Sigmoid colon (tissue), 7 donors: ENCODE results near the gene BYSL. TPM values are rescaled to one million over a fixed set of nuclear protein-coding genes. Genes with fewer than 3 reads are reported as not detected.

Source experiments
- DNase-seq: peaks from one replicate; pipeline ENCODE4 v3.0.0-alpha.2; 2019
- H3K27ac ChIP-seq, 4 donors: fragments of 200-600 bp; sonication (generic); one replicate each; pipeline ENCODE4 v1.5.1; 2016 to 2019; ENCODE audit warnings: mild to moderate bottlenecking in 1 of 4
- H3K27me3 ChIP-seq, 3 donors: fragments of 200-600 bp; sonication (generic); one replicate each; pipeline ENCODE4 v1.5.1; 2019; ENCODE audit warnings: mild to moderate bottlenecking in 1 of 3
- H3K36me3 ChIP-seq, 4 donors: fragments of 200-600 bp; sonication (generic); one replicate each; pipeline ENCODE4 v1.5.1; 2016 to 2019
- H3K4me1 ChIP-seq, 4 donors: fragments of 200-600 bp; sonication (generic); one replicate each; pipeline ENCODE4 v1.5.1; 2017 to 2019
- H3K4me3 ChIP-seq, 4 donors: fragments of 200-600 bp; sonication (generic); one replicate each; pipeline ENCODE4 v1.5.1; 2017 to 2019; ENCODE audit warnings: mild to moderate bottlenecking in 2 of 4, moderate library complexity in 1 of 4
- H3K9me3 ChIP-seq, 4 donors: fragments of 200-600 bp in 3 of 4; sonication (generic) in 3 of 4; one replicate each; pipeline versions ENCODE4 v1.5.1 to v1.6.1; 2013 to 2019
- EP300 ChIP-seq, 4 donors: sonication (generic); formaldehyde crosslinking; IDR thresholded peaks; one replicate each; pipeline ENCODE4 v1.6.1; 2017; ENCODE audit warnings: antibody characterized with exemption in 4 of 4
- POLR2A ChIP-seq, 2 donors: fragments of 450-650 bp; IDR thresholded peaks; one replicate each; pipeline ENCODE4 v1.6.1; 2016; ENCODE audit warnings: antibody characterized with exemption in 2 of 2, mild to moderate bottlenecking in 2 of 2, moderate library complexity in 2 of 2
- POLR2AphosphoS5 ChIP-seq, 4 donors: sonication (generic); formaldehyde crosslinking; IDR thresholded peaks; one replicate each; pipeline ENCODE4 v1.6.1; 2017; ENCODE audit warnings: antibody characterized with exemption in 4 of 4
- WGBS, 2 donors: extraction: QIAGEN DNeasy Blood & Tissue Kit; methylation state at CpG; one replicate each; pipeline ENCODE4 v1.1.7; 2013; 5-methylcytosine and 5-hydroxymethylcytosine counted together
- intact Hi-C: fragments of 100-400 bp; cut with DNase I; formaldehyde crosslinking; loops from one replicate; pipeline ENCODE4 v1.15.1; 2023
- polyA plus RNA-seq, 3 donors: library from polyadenylated mRNA; stranded (reverse); fragments of 200-250 nt; gene quantifications; one replicate each; pipeline ENCODE4 v1.2.3, GENCODE V29; 2013
- total RNA-seq, 4 donors: library from RNA; depleted of rRNA; stranded (reverse); fragments of >200 nt; gene quantifications; one replicate each; pipeline ENCODE4 v1.1.0, GENCODE V29; 2016
- TF ChIP-seq, protein P1 (sequence below), 4 experiments: fragments of 450-650 bp in 3 of 4; fragments of 200-600 bp in 1 of 4; IDR thresholded peaks; one replicate each; pipeline ENCODE4 v1.5.1; 2016 to 2019; ENCODE audit warnings: antibody characterized with exemption in 4 of 4, mild to moderate bottlenecking in 3 of 4, moderate library complexity in 2 of 4
- donor health status: healthy with polysubstance abuse.
- donor health status: Bipolar disorder and iron deficiency.
- donor health status: healthy.

BYSL gene
- total and polyA plus RNA-seq, 7 donors = 2.9 to 14.0 (median 5.0) TPM

DNA sequence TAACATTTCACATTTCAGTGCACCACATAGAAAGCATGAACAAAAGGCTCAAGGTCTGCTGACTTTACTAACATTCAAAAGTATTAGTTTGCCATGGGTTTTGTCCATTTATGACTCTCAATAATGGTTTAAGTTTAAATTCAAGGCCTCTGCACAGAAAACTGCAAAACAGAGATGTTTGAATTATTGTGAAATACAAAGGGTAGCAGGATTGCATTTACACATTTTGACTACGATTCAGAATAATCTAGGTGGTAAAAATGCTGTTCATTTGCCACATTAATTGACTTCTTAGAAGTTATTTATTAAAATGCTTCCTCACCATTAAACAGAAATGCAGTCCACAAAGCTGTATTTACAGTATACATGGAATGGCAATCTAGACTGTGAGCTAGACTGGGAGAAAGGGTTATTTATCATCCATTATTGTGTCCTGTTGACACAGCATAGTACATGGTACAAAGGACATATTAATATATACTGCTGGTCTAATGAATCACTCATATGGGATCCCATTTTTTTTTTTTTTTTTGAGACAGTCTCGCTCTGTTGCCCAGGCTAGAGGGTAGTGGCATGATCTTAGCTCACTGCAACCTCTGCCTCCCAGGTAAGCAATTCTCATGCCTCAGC is 44.1 kb upstream of the BYSL start:
- H3K36me3 ChIP-seq = no peaks in the 10 kb centered on the region
- no peak for DNase-seq
- 96 to 97% methylated on average over 2 of the region's 2 CpGs for WGBS, 2 donors
- intact Hi-C loops = no loop called here
- no peaks in the 10 kb centered on the region for H3K27me3 ChIP-seq
- H3K27ac ChIP-seq = no peak overlapping the region
- TF ChIP-seq EP300 (IDR thresholded peaks at IDR 0.05) (no peak), POLR2A (IDR thresholded peaks at IDR 0.05) (no peak), POLR2AphosphoS5 (IDR thresholded peaks at IDR 0.05) (no peak)
- TF ChIP-seq, protein P1, sequence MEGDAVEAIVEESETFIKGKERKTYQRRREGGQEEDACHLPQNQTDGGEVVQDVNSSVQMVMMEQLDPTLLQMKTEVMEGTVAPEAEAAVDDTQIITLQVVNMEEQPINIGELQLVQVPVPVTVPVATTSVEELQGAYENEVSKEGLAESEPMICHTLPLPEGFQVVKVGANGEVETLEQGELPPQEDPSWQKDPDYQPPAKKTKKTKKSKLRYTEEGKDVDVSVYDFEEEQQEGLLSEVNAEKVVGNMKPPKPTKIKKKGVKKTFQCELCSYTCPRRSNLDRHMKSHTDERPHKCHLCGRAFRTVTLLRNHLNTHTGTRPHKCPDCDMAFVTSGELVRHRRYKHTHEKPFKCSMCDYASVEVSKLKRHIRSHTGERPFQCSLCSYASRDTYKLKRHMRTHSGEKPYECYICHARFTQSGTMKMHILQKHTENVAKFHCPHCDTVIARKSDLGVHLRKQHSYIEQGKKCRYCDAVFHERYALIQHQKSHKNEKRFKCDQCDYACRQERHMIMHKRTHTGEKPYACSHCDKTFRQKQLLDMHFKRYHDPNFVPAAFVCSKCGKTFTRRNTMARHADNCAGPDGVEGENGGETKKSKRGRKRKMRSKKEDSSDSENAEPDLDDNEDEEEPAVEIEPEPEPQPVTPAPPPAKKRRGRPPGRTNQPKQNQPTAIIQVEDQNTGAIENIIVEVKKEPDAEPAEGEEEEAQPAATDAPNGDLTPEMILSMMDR (IDR thresholded peaks at IDR 0.05) = no peak
- no peak overlapping the region for H3K4me3 ChIP-seq
- no peaks in the 10 kb centered on the region for H3K9me3 ChIP-seq
- H3K4me1 ChIP-seq = no peaks in the 10 kb centered on the region

DNA sequence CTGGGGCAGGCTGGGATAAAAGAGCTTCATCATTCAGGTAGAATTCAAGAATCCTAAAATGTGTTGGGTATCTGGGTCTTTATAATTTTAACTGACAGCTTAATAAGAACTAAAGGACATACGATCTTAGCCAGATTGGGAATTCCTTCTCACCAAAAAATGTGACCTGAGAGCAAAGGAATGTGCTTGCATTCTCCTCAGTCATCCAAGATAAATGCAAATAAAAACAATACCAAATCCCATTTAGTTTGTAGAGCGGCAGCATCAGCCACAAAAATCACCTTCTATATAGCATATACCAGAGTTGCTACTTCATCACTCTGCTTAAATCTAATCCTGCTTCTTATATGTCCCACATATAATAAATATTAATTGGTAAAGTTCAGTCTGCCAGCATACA is 43.1 kb upstream of the BYSL start:
- Histone ChIP-seq H3K36me3 (no peaks in the 10 kb centered on the region), H3K4me3 (no peak overlapping the region), H3K9me3 (no peaks in the 10 kb centered on the region), H3K4me1 (no peaks in the 10 kb centered on the region), H3K27me3 (no peaks in the 10 kb centered on the region), H3K27ac (no peak overlapping the region)
- TF ChIP-seq, protein P1 (IDR thresholded peaks at IDR 0.05) = no peak
- TF ChIP-seq POLR2AphosphoS5 (IDR thresholded peaks at IDR 0.05) (no peak), EP300 (IDR thresholded peaks at IDR 0.05) (no peak), POLR2A (IDR thresholded peaks at IDR 0.05) (no peak)
- intact Hi-C loops = no loop called here
- DNase-seq = no peak
- 95 to 96% methylated on average over 2 of the region's 2 CpGs for WGBS, 2 donors

DNA sequence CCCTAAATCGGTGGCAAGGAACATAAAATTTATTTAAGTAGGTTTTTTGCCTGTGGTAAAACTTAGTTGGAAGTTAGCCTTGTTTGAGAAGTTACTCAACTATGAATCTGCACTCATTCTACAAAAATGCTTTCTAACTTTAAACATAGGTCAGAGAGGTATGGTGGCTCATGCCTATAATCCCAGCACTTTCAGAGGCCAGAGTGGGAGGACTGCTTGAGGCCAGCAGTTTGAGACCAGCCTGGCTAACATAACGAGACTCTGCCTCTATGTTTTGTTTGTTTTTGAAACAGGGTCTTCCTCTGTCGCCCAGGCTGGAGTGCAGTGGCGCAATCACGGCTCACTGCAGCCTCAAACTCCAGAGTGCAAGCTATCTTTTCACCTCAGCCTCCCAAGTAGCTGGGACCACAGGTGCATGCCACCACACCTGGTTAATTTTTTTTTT is 42.3 kb upstream of the BYSL start:
- whole genome bisulfite sequencing, 2 donors = 67 to 80% methylated on average over 5 of the region's 5 CpGs
- intact Hi-C loops = no loop called here

DNA sequence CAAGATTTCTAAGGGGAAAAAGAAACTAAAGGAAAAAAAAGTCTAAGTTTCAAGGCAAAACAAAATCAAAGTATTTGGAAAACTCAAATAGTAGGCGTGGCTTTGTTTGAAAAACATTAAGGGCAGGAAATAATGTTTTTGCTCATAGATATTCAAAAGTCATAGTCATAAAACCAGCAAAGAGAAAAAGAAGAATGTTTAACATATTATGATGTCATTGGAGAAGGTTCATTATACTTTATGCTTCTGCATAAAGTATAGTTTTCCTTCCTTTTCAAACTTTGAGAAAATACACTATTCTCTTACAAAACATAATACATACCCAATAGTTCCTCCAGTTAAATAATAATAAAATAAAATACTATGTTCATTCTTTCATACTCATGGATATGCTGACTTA is 39.8 kb upstream of the BYSL start:
- TF ChIP-seq POLR2AphosphoS5 (IDR thresholded peaks at IDR 0.05) = no peak
- no peak for TF ChIP-seq POLR2A (IDR thresholded peaks at IDR 0.05)
- intact Hi-C loops = no loop called here
- 84 to 87% methylated on average over 1 of the region's 1 CpG for WGBS, 2 donors
- Histone ChIP-seq H3K4me1 (no peaks in the 10 kb centered on the region), H3K9me3 (no peaks in the 10 kb centered on the region), H3K4me3 (no peak overlapping the region), H3K36me3 (no peaks in the 10 kb centered on the region), H3K27me3 (no peaks in the 10 kb centered on the region), H3K27ac (no peak overlapping the region)
- DNase-seq = no peak

More for the DNA sequence above, 42.3 kb upstream of the BYSL start:
- Histone ChIP-seq H3K36me3 (no peaks in the 10 kb centered on the region), H3K27ac (no peak overlapping the region), H3K4me1 (no peaks in the 10 kb centered on the region), H3K9me3 (no peaks in the 10 kb centered on the region), H3K4me3 (no peak overlapping the region), H3K27me3 (no peaks in the 10 kb centered on the region)
- no peak for DNase-seq
- no peak for TF ChIP-seq EP300 (IDR thresholded peaks at IDR 0.05)
- TF ChIP-seq, protein P1 (IDR thresholded peaks at IDR 0.05) = no peak
- TF ChIP-seq POLR2AphosphoS5 (IDR thresholded peaks at IDR 0.05) = no peak
- no peak for TF ChIP-seq POLR2A (IDR thresholded peaks at IDR 0.05)

DNA sequence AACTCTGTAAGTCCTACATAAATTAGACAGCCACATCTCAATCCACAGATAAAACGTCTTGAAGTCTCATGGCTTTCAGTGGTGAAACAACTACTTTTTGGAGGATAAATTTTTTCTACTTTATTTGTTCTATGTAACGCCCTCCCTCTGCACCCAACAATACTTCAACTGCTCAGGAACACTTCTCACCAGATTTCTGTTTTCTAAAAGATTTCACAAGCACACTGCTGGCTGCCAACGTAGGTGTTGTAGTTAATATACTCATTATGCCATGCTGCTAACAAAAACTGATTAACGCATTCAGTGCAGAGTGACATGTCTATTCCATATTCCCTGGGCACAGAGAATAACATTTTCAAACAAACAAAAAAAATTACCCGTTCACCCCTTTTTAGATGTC is 36.3 kb upstream of the BYSL start:
- Histone ChIP-seq H3K36me3 (no peaks in the 10 kb centered on the region), H3K9me3 (no peaks in the 10 kb centered on the region), H3K27me3 (no peaks in the 10 kb centered on the region), H3K4me3 (no peak overlapping the region), H3K27ac (no peak overlapping the region), H3K4me1 (no peaks in the 10 kb centered on the region)
- no peak for DNase-seq
- TF ChIP-seq EP300 (IDR thresholded peaks at IDR 0.05) (no peak), POLR2A (IDR thresholded peaks at IDR 0.05) (no peak), POLR2AphosphoS5 (IDR thresholded peaks at IDR 0.05) (no peak)
- TF ChIP-seq, protein P1 (IDR thresholded peaks at IDR 0.05) = no peak
- intact Hi-C loops = no loop called here
- WGBS, 2 donors = 88 to 90% methylated on average over 5 of the region's 5 CpGs
